Right ventricle myocardium inferior (tissue), 1 donor: Measurements from ENCODE around the gene PODNL1. TPM values are rescaled to one million over a fixed set of nuclear protein-coding genes. Genes with fewer than 3 reads are reported as not detected.
"Not testable (repeated sequence)": the region's sequence is repeated elsewhere in the genome, so short reads cannot be mapped to it uniquely, and the experiment has no call there.

Experiments used
- ATAC-seq: fragments of 200-7000 bp; cut with Tn5 transposase; one replicate; pipeline ENCODE4 v1.9.1; 2020; ENCODE audit warnings: mild to moderate bottlenecking, moderate library complexity
- DNase-seq: peaks from one replicate; pipeline ENCODE4 v3.0.0; 2021; ENCODE audit errors: missing footprints
- intact Hi-C: fragments of 100-400 bp; cut with DNase I; formaldehyde crosslinking; loops from one replicate; pipeline ENCODE4 v1.11.0; 2022
- total RNA-seq: library from RNA; stranded (reverse); fragmentation: NEBNext Ultra II Directional; extraction: Animal tissue kit (Norgen Biotek cat#: 25700); gene quantifications from one replicate; pipeline ENCODE4 v1.2.1, GENCODE V29; 2021
- donor health status: DM: no; HTN: yes; CAD: no; lungs with severe emphysema.

The PODNL1 gene
- total RNA-seq, 1 donor from 2014 or later, result 2.5 TPM

DNA sequence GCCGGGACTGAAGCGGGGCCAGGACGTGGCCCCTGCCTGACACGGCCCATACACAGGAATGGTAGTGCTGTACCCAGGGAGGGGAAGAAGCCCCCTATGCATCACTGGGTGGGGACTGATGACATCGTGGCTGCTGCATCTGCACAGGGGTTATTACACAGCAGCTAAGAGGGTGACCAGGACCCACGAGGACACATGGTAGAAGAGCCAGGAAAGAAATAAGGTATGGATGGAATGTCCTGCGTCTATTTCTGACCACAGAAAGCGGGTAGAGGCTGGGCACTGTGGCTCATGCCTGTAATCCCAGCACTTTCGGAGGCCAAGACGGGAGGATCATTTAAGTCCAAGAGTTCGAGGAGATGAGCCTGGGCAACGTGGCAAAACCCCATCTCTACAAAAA is 38.2 kb upstream of the PODNL1 start:
- peak; percentile 42 for ATAC-seq
- DNase-seq, result no peak
- intact Hi-C loops, result no loop called here

DNA sequence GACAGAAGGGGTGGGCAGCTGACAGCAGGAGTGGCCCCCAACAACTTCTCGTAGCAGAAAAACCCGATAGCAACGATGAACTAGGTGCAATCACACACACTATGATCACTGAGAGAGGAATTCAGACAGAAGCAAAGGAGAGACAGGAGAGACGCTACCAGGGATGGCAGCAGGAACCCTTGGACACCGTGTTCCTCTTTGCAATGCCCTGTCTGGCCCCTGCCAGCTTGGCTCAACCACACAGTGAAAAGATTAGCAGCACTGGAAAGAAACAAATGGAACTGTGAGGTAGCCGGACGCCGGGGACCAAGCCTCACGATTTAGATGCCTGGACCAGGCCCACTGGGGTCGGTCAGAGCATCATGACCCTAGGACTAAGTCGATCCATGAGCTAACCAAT is 37.7 kb upstream of the PODNL1 start:
- ATAC-seq, result peak; percentile 50
- DNase-seq, result no peak
- intact Hi-C loops, result loop anchor here (2.0 kb wide), 1 partner anchor 17 kb away; no protein-coding TSS in a partner anchor

DNA sequence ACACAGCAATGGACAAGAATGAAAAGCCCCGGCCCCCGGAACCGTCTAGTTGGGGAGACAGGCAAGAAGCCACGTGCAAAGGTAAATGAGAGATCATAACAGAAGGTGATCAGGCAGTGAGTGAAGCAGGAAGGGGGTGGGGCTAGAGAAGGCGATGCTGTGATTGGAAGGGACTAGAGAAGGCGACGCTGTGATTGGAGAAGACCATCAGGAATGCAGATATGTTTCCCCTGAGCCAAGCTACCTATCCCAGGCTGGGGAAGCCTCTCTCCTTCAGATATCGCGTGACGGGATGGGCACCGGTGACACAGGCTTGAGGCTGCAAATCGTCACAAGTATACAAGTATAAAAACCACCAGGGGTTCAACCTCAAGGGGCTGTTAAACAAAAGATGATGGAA is 35.9 kb upstream of the PODNL1 start:
- DNase-seq (no peak), ATAC-seq (no peak)
- intact Hi-C loops, result loop anchor here (2.0 kb wide), 1 partner anchor 15 kb away; no protein-coding TSS in a partner anchor

GRCh38 chr19:13973479-13973878 is 35.3 kb upstream of the PODNL1 start:
- intact Hi-C loops, ATAC-seq: not testable (repeated sequence)

DNA sequence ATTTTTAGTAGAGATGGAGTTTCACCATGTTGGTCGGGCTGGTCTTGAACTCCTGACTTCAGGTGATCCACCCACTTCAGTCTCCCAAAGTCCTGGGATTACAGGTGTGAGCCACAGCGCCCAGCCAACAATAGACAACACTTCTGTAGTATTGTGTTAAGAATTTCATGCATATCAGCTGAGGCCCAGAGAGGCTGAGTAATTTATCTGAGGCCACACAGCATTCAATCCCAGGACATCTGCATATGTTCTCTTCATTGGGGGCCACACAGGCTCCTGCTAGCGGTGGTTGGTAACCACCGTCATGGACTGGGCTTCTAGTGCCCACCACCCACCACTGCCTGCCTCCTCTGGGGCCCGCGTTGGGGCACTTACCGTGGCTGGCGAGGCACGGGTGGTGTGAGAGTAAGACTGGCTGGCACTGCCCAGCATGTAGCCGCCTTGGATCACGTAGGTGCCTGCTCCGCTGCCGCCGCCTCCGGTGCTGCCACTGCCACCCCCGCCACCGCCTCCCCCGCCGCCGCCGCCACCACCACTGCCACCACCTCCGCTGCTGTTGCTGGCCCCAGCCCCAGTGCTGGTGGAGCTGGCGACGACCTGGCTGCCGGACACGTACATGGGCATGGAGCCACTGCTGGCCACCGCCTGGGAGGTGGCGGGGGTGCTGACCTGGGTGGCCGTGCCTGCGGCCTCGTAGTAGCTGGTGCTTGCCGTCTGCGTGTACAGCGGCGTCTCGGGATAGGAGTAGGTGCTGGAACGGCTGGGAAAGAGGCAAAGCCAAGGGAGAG is 34.3 kb upstream of the PODNL1 start:
- DNase-seq (no peak), ATAC-seq (no peak)
- intact Hi-C loops, result no loop called here

More at GRCh38 chr19:13973479-13973878, 35.3 kb upstream of the PODNL1 start:
- DNase-seq, result not testable (repeated sequence)

DNA sequence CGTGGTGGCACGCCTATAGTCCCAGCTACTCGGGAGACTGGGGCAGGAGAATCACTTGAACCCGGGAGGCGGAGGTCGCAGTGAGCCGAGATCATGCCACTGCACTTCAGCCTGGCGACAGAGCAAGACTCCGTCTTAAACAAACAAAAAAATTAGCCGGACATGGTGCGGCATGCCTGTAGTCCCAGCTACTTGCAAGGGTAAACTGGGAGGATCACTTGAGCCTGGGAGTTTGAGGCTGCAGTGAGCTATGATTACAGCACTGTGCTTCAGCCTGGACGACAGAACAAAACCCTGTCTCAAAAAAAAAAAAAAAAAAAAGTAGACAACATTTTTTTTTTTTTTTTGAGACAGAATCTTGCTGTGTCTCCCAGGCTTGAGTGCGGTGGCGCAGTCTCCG is 33.7 kb upstream of the PODNL1 start:
- intact Hi-C loops, DNase-seq, ATAC-seq: not testable (repeated sequence)

- ATAC-seq (no peak), DNase-seq (no peak)
- intact Hi-C loops, result no loop called here
Observed at GRCh38 chr19:13969897-13970296, 31.7 kb upstream of the PODNL1 start.

DNA sequence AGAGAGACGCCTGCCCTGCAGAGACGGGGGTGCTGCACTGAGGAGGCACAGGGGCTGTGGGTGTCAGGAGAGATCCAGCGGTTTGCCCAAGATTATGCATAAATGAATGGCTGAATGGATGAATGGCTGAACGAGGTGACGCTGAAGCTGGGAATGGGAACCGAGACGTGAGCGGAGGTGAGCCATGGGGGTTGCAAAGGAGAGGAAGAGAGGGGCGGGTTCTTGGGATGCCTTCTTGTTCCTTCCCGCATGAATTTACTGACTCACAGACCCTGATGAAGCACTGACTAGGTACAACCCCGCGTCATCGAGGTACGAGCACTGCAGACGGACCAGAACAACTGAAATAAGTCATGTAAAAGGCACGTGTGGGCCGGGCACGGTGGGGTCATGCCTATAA is 30.8 kb upstream of the PODNL1 start:
- intact Hi-C loops, result no loop called here
- no peak for DNase-seq
- no peak for ATAC-seq

- ATAC-seq, result no peak
- DNase-seq, result no peak
- intact Hi-C loops, result no loop called here
Observed at GRCh38 chr19:13968383-13968935, 30.2 kb upstream of the PODNL1 start.

DNA sequence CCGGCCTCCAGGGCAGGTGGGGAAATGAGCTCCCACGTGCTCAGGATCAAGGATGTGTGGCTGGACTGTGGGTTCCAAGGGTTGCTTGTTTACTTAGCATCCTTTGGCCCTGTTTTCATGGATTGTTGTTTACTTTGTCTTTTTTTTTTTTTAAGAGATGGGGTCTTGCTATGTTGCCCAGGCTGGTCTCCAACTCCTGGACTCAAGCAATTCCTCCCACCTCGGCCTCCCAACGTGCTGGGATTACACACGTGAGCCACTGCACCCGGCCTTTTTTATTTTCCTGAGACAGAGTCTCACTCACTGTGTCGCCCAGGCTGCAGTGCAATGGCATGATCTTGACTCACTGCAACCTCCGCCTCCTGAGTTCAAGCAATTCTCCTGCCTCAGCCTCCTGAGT is 29.0 kb upstream of the PODNL1 start:
- intact Hi-C loops, ATAC-seq: not testable (repeated sequence)

GRCh38 chr19:13966684-13967128 is 28.5 kb upstream of the PODNL1 start:
- ATAC-seq, result no peak
- DNase-seq, result peak; percentile 51
- intact Hi-C loops, result no loop called here

More for the DNA sequence above, 29.0 kb upstream of the PODNL1 start:
- DNase-seq, result not testable (repeated sequence)

- DNase-seq (peak; percentile 1), ATAC-seq (no peak)
- intact Hi-C loops, result no loop called here
Observed at GRCh38 chr19:13965926-13966683, 27.9 kb upstream of the PODNL1 start.

GRCh38 chr19:13965377-13965896 is 27.2 kb upstream of the PODNL1 start:
- intact Hi-C loops, result no loop called here
- ATAC-seq, result no peak
- DNase-seq, result peak; percentile 21

GRCh38 chr19:13964776-13965175 is 26.6 kb upstream of the PODNL1 start:
- ATAC-seq (no peak), DNase-seq (no peak)
- intact Hi-C loops, result no loop called here

DNA sequence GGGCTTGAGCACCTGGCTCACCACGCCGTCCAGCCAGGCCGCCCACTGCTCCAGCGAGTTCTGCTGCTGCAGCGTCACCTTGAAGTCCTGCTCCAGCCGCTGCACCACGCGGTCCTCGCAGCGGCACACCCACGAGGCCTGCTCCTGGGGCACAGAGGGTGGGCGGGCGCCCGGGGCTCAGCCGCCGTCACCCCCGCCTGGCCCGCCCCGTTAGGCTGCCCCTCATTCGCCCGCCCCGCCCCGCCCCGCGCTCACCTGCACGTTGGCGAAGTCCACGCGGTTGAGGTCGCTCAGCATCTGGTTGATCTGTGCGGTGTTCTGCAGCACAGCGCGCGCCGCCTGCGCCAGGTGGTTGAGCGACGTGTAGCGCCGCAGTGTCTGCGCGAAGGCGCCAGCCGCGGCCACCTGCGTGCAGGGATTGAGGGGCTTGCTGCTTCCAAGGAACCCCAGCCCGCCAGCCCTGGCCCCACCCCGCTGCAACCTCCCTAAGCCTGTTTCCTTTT is 25.4 kb upstream of the PODNL1 start:
- DNase-seq (peak; percentile 45), ATAC-seq (no peak)
- intact Hi-C loops, result no loop called here

- intact Hi-C loops, result no loop called here
- ATAC-seq (no peak), DNase-seq (peak; percentile 49)
Observed at GRCh38 chr19:13962699-13963602, 24.7 kb upstream of the PODNL1 start.

- ATAC-seq (no peak), DNase-seq (peak; percentile 59)
- intact Hi-C loops, result no loop called here
Observed at GRCh38 chr19:13961826-13962698, 23.8 kb upstream of the PODNL1 start.
